Stimulated activated CD4-positive, alpha-beta T cell treated with anti-CD3 and anti-CD28 coated beads, TNF-alpha, amount 100 ng/mL, for 24 hours (primary cell): Measurements from ENCODE around the gene AHCYL2.
"Not testable (repeated sequence)": the region's sequence is repeated elsewhere in the genome, so short reads cannot be mapped to it uniquely, and the experiment has no call there.

ENCODE experiments used
- DNase-seq, 3 experiments: peaks; one replicate each; pipeline ENCODE4 v3.0.0-alpha.2; 2020; ENCODE audit warnings: low read depth in 3 of 3

The AHCYL2 gene

GRCh38 chr7:129453510-129454248 is 228.8 kb downstream of the AHCYL2 start:
- DNase-seq, result no peak

GRCh38 chr7:129454249-129454551 is 229.4 kb downstream of the AHCYL2 start:
- DNase-seq, result no peak

- DNase-seq, result no peak
These were observed 231.6 kb downstream of the AHCYL2 start for GRCh38 chr7:129456421-129456820.

- DNase-seq, result no peak
These were observed 232.3 kb downstream of the AHCYL2 start for GRCh38 chr7:129457101-129457500.

GRCh38 chr7:129458171-129458570 is 233.3 kb downstream of the AHCYL2 start:
- no peak for DNase-seq

GRCh38 chr7:129461809-129462208 is 237.0 kb downstream of the AHCYL2 start:
- no peak for DNase-seq

GRCh38 chr7:129462420-129462819 is 237.6 kb downstream of the AHCYL2 start:
- DNase-seq, result no peak

- no peak for DNase-seq
These were observed 239.4 kb downstream of the AHCYL2 start for GRCh38 chr7:129464194-129464593.

- no peak for DNase-seq
These were observed 240.2 kb downstream of the AHCYL2 start for GRCh38 chr7:129465080-129465479.

- no peak for DNase-seq
These were observed 242.0 kb downstream of the AHCYL2 start for GRCh38 chr7:129466796-129467195.

GRCh38 chr7:129468087-129468486 is 243.3 kb downstream of the AHCYL2 start:
- DNase-seq, result no peak

- DNase-seq, result no peak
These were observed 243.7 kb downstream of the AHCYL2 start for GRCh38 chr7:129468547-129468946.

GRCh38 chr7:129469930-129470329 is 245.1 kb downstream of the AHCYL2 start:
- DNase-seq, result no peak

GRCh38 chr7:129470411-129470810 is 245.6 kb downstream of the AHCYL2 start:
- DNase-seq, result no peak

GRCh38 chr7:129471402-129471827 is 246.6 kb downstream of the AHCYL2 start:
- DNase-seq, result no peak

- DNase-seq, result not testable (repeated sequence)
These were observed 251.1 kb downstream of the AHCYL2 start for GRCh38 chr7:129475931-129476330.

- not testable (repeated sequence) for DNase-seq
These were observed 251.6 kb downstream of the AHCYL2 start for GRCh38 chr7:129476398-129476797.
